GM21737 (cell line): ENCODE measurements around the gene CYP3A7.
"Not testable (repeated sequence)": the region's sequence is repeated elsewhere in the genome, so short reads cannot be mapped to it uniquely, and the experiment has no call there.

Experiments used
- ATAC-seq: cut with Tn5 transposase; IDR thresholded peaks from one replicate; pipeline ENCODE4 v1.9.1; 2021; ENCODE audit warnings: mild to moderate bottlenecking, moderate library complexity; ENCODE audit not compliant: unreplicated experiment

The CYP3A7 gene

GRCh38 chr7:99742737-99743394 lies 7.9 kb upstream of the CYP3A7 start:
- no peak for ATAC-seq

- ATAC-seq = no peak
Observed at GRCh38 chr7:99741441-99741795, 6.4 kb upstream of the CYP3A7 start.

DNA sequence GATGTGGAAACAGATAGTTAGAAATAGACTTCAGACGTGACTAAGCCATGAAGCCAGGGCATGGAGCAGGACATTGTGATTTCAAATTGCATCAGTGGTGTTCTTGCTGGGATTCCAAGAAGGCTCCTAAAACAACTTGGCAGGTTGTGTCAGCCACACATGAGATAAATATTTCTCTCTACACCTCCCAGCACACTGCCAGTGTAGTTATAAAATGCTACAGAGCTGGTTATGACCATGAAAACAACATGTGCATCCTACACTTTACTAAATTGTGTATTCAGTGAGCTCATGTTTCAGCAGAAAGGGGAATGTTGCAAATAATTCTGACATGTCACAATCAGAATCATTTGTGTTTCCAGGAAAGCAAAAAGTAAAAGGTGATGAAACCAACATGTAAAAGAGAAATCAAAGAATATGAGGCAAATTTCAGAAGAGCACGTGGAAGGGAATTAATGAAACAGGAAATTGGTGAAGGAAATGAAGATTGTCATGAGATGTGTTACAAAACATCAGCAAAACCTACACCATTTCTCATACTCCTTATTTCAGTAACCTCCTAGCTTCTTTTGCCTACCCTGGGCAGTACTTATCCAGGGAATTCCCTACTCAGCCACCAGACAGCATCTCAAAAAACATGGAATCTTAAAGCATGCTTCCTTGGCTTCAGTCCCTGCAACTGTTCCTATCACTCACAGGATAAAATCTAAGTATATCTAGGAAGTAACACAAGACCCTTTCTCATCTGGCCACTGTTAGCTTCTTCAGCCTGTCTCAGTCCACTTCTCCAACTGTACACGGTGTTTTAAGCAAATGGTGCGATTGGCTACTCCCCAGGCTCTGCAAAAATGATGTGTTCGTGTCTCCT lies 5.8 kb upstream of the CYP3A7 start:
- ATAC-seq = no peak

- ATAC-seq = no peak
Observed at GRCh38 chr7:99739699-99740572, 4.9 kb upstream of the CYP3A7 start.

- ATAC-seq = no peak
Observed at GRCh38 chr7:99737726-99738125, 2.7 kb upstream of the CYP3A7 start.

- not testable (repeated sequence) for ATAC-seq
Observed at GRCh38 chr7:99736667-99737066, 1.7 kb upstream of the CYP3A7 start.

- ATAC-seq = no peak
Observed at GRCh38 chr7:99733448-99733847, 1.5 kb downstream of the CYP3A7 start.

DNA sequence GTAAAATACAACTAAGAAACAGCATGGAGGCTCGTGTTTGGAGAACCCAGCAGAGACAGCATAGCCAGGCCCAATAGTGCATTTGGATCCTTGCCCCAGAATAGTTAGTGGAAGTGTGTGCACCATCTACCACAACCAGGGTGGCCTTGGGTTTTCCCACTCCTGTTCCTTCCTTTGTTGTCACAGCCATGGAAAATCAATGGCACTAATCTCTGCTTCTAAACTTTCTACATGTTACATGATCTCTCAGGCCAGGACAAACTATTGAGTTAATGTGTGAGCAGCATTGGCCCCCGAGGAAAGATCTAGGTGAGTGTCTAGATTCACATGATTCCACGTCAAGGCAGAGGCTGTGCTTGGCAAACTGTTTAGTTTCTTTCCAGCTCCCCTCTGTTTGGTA lies 2.0 kb downstream of the CYP3A7 start:
- no peak for ATAC-seq

DNA sequence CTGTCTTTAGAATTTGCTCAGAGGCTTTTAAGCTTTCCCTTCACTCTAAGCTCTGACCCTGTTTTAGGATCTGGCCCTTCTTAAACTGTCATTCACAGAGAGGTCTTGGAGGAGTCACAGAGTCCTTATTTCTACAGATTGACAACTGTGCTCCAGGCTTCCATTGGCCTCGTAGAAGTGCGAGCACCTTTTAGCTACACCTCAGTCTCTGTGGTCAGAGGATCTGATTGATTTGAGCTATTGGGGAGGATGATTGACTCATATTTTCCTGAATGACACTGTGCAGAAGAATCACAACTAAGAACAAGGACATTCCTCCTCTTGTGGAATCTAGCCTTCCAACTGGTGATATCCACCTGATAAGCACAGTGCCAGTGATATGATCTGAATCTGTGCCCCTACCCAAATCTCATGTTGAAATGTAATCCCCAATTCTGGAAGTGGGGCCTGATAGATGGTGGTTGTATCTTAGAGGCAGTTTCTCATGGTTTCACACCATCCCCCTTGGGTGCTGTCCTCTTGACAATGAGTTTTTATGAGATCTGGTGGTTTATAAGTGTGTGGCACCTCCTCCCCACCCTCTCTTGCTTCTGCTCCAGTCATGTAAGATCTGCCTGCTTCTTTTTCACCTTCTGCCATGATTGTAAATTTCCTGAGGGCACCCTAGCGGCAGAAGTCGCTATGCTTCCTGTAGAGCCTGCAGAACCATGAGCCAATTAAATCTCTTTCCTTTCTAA lies 3.2 kb downstream of the CYP3A7 start:
- no peak for ATAC-seq

- ATAC-seq = no peak
Observed at GRCh38 chr7:99730992-99731391, 4.0 kb downstream of the CYP3A7 start.

DNA sequence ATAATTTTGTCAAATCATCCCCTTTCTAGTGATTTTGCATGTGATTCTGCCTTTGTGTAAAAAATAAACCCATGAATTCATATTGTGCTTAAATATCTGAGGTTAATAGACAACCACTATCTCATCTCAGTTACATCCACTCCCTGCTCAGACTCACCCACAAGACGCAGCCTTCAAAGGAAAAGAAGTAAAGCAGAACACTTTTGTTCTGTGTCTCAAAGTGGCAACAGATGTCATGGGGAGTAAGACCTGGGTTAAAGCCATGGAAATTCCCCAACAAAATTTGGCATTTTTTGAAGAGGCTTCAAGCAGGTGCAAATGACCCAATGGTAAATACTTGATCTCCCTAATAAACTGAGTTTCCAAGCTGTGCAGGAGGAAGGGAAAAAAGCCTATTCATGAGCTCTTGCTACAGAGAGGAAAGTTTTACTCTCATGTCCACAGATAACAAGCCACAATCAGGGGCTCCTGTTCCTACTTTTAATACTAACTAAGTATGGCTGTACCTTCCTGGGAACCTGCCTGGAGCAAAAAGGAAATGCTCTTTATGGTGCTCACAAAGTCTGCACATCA lies 4.7 kb downstream of the CYP3A7 start:
- no peak for ATAC-seq

DNA sequence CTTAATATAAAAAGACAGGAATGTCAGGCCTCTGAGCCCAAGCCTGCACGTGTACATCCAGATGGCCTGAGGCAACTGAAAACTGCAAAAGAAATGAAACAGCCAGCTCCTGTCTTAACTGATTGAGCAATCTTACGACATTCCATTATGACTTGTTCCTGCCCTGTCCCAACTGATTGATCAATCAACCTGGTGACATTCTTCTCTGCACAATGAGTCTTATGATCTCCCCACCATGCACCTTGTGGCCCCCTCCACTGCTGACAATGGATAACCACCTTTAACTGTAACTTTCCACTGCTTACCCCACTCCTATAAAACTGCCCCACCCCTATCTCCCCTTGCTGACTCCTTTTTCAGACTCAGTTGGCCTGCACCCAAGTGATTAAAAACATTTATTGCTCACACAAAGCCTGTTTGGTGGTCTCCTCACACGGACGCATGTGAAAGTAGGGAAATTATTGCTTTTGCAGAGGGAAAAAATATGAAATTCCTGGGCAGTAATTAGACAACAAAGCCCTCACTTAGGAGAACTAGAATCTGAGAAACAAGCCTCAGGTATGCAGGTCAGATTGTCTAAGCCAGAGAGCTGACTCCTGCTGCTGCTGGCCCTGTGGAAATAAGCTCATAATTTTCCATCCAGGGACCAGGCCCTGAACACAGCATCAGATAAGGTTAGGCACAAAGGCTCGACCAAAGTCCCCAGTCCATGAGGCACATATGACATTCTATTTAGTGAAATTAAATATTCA lies 5.3 kb downstream of the CYP3A7 start:
- no peak for ATAC-seq

DNA sequence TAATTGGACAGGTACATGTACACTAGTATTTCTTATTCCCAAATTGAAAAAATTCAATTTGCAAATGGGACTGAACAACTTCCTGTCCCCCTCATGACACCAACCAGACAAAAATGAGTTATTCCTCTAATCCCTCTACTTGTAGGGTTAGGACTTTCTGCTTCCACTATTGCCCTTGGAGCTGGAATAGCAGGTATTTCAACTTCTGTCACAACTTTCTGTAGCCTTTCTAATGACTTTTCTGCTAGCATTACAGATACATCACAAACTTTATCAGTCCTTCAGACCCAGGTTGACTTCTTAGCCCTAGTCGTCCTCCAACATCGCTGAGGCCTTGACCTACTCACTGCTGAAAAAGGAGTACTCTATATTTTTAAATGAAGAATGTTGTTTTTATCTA lies 6.4 kb downstream of the CYP3A7 start:
- ATAC-seq = no peak

DNA sequence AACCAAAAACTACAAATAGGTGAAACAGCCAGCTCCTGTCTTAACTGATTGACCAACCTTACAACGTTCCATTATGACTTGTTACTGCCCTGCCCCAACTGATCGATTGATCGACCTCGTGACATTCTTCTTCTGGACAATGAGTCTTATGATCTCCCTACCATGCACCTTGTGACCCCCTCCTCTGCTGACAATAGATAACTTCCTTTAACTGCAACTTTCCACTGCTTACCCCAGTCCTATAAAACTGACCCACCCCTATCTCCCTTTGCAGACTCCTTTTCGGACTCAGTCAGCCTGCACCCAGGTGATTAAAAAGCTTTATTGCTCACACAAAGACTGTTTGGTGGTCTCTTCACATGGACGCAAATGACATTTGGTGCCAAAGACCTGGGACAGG lies 11.8 kb downstream of the CYP3A7 start:
- ATAC-seq = not testable (repeated sequence)

DNA sequence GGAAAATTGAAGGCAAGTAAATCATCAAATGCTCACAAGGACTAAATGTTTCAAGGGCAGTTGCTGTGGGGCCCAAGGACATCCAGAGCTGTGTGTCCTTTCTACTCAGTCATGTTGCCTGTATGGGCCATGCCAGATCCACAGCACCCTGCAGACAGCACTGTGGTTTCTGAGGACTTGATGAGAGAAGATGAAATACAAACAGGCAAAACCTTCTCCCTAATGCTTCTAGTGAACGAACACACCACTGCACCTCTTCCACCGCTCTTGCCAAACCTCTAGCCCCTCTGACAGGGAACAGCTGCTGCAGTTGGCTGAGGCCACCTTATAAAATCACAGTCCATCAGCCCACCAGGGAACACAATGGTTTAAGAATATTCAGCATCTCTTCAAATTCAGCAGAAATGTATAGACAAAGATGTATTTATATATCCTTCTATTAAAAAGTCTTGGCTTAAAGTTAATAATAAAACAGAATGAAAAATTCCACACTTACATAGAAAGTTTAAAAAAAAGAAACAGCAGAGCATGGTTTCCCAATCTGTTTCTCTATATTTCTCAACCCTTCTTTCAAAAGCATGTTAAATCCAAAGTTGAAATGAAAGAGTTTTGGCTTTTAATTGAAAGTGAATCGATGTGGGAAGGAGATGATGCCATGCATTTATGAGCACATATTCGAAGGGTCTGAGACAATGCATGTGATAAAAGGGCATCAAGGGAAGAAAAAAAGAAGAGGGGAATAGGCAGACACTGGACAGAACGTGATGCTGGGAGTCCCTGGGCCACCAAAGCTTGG lies 14.0 kb downstream of the CYP3A7 start:
- ATAC-seq = no peak

GRCh38 chr7:99719996-99720769 lies 14.8 kb downstream of the CYP3A7 start:
- ATAC-seq = no peak

DNA sequence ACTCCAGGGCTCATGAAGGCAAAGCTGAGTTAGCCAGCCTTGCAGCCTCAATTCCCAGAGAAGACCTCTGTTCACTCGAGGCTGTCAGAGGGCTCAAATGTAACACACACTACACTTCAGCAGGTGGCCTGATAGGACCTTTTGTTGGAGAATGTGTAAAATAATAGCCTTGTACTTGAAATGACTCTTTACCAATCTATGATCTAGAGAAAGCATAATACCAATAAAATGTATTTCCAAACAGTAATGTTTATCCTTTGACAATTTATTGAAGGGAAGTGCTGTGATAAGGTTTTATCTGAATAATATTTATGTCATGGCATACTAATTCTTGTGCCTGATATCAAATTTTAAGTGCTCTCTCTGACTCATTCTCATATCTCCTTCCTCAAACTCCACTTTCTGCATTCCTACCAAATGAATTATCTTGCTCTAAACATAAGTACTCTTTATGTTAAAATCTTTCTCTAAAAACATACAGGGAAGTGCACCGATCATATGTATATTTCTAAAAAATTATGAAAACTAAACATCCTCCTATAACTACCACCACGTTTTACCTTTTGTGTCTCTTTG lies 20.9 kb downstream of the CYP3A7 start:
- no peak for ATAC-seq
